Measurements from ENCODE around the gene CFAP77. TPM values are rescaled to one million over a fixed set of nuclear protein-coding genes. Genes with fewer than 3 reads are reported as not detected.

CFAP77 gene
- total RNA-seq, 1 experiment from 2014 or later: not detected

GRCh38 chr9:132451276-132451675, 41.3 kb downstream of the CFAP77 start:
- no peak for DNase-seq (ENCODE audit: low read depth)

- DNase-seq (ENCODE audit: low read depth): peak; percentile 61
Observed at GRCh38 chr9:132456241-132456640, 46.2 kb downstream of the CFAP77 start.

GRCh38 chr9:132457504-132458236, 47.7 kb downstream of the CFAP77 start:
- no peak for DNase-seq (ENCODE audit: low read depth)

- DNase-seq (ENCODE audit: low read depth): no peak
Observed at GRCh38 chr9:132458432-132458831, 48.4 kb downstream of the CFAP77 start.

GRCh38 chr9:132459661-132460060, 49.6 kb downstream of the CFAP77 start:
- DNase-seq (ENCODE audit: low read depth): no peak

- DNase-seq (ENCODE audit: low read depth): no peak
Observed at GRCh38 chr9:132460240-132460639, 50.2 kb downstream of the CFAP77 start.

- DNase-seq (ENCODE audit: low read depth): no peak
Observed at GRCh38 chr9:132461281-132461896, 51.4 kb downstream of the CFAP77 start.

GRCh38 chr9:132461971-132462370, 52.0 kb downstream of the CFAP77 start:
- no peak for DNase-seq (ENCODE audit: low read depth)

- no peak for DNase-seq (ENCODE audit: low read depth)
Observed at GRCh38 chr9:132464547-132464946, 54.5 kb downstream of the CFAP77 start.

GRCh38 chr9:132465131-132465635, 55.2 kb downstream of the CFAP77 start:
- no peak for DNase-seq (ENCODE audit: low read depth)

GRCh38 chr9:132472199-132472598, 62.2 kb downstream of the CFAP77 start:
- no peak for DNase-seq (ENCODE audit: low read depth)

GRCh38 chr9:132472599-132472998, 62.6 kb downstream of the CFAP77 start:
- DNase-seq (ENCODE audit: low read depth): no peak

GRCh38 chr9:132474253-132474652, 64.2 kb downstream of the CFAP77 start:
- DNase-seq (ENCODE audit: low read depth): peak; percentile 82

GRCh38 chr9:132478353-132479050, 68.5 kb downstream of the CFAP77 start:
- no peak for DNase-seq (ENCODE audit: low read depth)

- DNase-seq (ENCODE audit: low read depth): no peak
Observed at GRCh38 chr9:132479733-132480132, 69.7 kb downstream of the CFAP77 start.

- no peak for DNase-seq (ENCODE audit: low read depth)
Observed at GRCh38 chr9:132481053-132481849, 71.2 kb downstream of the CFAP77 start.

GRCh38 chr9:132482196-132482813, 72.3 kb downstream of the CFAP77 start:
- DNase-seq (ENCODE audit: low read depth): no peak

- DNase-seq (ENCODE audit: low read depth): no peak
Observed at GRCh38 chr9:132485393-132485792, 75.4 kb downstream of the CFAP77 start.

GRCh38 chr9:132486706-132487350, 76.8 kb downstream of the CFAP77 start:
- DNase-seq (ENCODE audit: low read depth): no peak

- no peak for DNase-seq (ENCODE audit: low read depth)
Observed at GRCh38 chr9:132487351-132487791, 77.4 kb downstream of the CFAP77 start.
